CD4-positive, alpha-beta T cell treated with Interleukin-6 at 100 ng/mL for 8 hours (primary cell): ENCODE measurements around the gene FLVCR1.

Experiments used
- DNase-seq: peaks from one replicate; pipeline ENCODE4 v3.0.0-alpha.2; 2020; ENCODE audit warnings: mixed read lengths, low spot score

FLVCR1 gene

DNA sequence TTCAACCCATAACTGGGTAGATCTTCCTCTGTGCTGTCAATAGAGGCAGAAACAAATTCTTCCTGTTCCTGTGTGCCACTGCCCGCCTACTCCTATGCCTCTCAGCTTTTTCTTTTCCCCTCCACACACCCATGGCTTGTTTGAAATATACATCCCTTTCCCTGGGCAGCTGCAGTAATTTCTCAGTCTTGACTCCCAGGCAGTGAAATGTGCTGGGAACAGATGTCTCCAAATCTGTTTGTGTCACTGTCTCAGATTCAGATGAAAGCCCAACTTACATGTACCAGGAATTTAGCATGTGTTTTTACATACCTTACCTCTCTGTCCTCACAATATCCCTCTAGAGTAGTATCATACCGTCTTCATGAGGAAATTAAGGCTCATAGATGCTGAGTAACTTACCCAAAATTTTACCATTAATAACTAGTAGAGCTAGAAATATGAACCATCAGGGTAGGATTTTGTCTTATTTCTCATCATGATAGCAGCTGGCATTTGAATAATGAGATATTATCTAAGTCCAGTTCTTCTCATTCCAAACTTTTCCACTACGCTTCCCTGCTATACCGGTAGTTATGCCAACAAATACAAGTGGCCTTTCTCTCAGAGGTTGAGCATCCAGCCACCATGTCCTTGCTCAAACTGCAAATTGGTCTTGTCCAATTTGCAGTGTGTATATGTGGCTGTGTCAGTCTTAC lies 87.5 kb downstream of the FLVCR1 start:
- no peak for DNase-seq

- no peak for DNase-seq
Observed at GRCh38 chr1:212946872-212947271, 88.8 kb downstream of the FLVCR1 start.
